Cardiac muscle cell (in vitro differentiated cells and primary cell): ENCODE results near the gene NMUR2. TPM values are rescaled to one million over a fixed set of nuclear protein-coding genes. Genes with fewer than 3 reads are reported as not detected.

ENCODE experiments used
- DNase-seq, 2 donors: peaks; one replicate each; pipeline versions ENCODE4 v3.0.0 to v3.0.0-alpha.2; 2010 to 2017; ENCODE audit warnings: low read depth in 1 of 2, low spot score in 1 of 2
- H3K27ac ChIP-seq: fragments of 200-600 bp; sonication (generic); 2 replicates; pipeline ENCODE4 v1.5.1; 2016
- H3K27me3 ChIP-seq: fragments of 200-600 bp; sonication (generic); 2 replicates; pipeline ENCODE4 v1.6.0; 2016; ENCODE audit warnings: control low read depth
- H3K36me3 ChIP-seq: fragments of 200-600 bp; sonication (generic); 2 replicates; pipeline ENCODE4 v1.5.1; 2016; ENCODE audit warnings: control low read depth
- H3K4me1 ChIP-seq: fragments of 200-600 bp; sonication (generic); 2 replicates; pipeline ENCODE4 v1.8.1; 2017; ENCODE audit warnings: low read depth, mild to moderate bottlenecking, mixed run types
- H3K4me3 ChIP-seq: fragments of 200-600 bp; sonication (generic); 2 replicates; pipeline ENCODE4 v1.5.1; 2016; ENCODE audit warnings: mild to moderate bottlenecking
- H3K9me3 ChIP-seq: fragments of 200-600 bp; sonication (generic); 2 replicates; pipeline ENCODE4 v1.5.1; 2017; ENCODE audit warnings: low read depth, mild to moderate bottlenecking, control low read depth
- polyA plus RNA-seq: library from polyadenylated mRNA; unstranded; fragments of >200 nt; fragmentation: Nextera tagmentation; extraction: Ambion mirVana; gene quantifications from 2 replicates; pipeline ENCODE4 v1.2.1, GENCODE V29; 2016
- total RNA-seq: library from RNA; depleted of rRNA; stranded (reverse); fragments of >200 nt; gene quantifications from 2 replicates; pipeline ENCODE4 v1.2.3, GENCODE V29; 2016
- TF ChIP-seq, protein P1 (sequence below): IDR thresholded peaks from 2 replicates; pipeline ENCODE4 v1.5.1; 2012; ENCODE audit warnings: low read depth, mild to moderate bottlenecking, low read length

The NMUR2 gene
- total and polyA plus RNA-seq, 2 experiments from 2014 or later: not detected

DNA sequence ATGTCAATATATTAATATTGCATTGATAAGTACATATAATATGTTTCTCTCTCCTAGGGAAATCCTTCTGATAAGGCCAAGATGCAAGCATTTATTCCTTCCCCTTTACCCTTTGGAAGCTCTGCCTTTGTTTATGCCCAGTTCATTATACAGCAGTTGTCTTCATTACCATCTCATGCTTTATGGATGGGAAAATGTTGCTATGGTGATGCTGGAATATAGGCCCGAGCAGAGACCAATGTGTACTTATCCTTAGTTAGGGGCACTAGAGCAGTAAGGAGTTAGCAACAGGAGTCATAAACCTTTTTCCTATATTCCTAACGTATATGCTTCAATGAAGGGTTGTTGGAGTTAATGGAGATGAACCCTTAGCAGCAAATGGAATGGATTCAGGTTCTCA lies 19.4 kb upstream of the NMUR2 start:
- Histone ChIP-seq H3K27ac (no peak overlapping the region), H3K36me3 (no peaks in the 10 kb centered on the region), H3K4me3 (no peak overlapping the region), H3K27me3 (no peaks in the 10 kb centered on the region), H3K4me1 (peaks cover 18% of the 10 kb centered on the region), H3K9me3 (no peaks in the 10 kb centered on the region)
- no peak for DNase-seq
- TF ChIP-seq, protein P1, sequence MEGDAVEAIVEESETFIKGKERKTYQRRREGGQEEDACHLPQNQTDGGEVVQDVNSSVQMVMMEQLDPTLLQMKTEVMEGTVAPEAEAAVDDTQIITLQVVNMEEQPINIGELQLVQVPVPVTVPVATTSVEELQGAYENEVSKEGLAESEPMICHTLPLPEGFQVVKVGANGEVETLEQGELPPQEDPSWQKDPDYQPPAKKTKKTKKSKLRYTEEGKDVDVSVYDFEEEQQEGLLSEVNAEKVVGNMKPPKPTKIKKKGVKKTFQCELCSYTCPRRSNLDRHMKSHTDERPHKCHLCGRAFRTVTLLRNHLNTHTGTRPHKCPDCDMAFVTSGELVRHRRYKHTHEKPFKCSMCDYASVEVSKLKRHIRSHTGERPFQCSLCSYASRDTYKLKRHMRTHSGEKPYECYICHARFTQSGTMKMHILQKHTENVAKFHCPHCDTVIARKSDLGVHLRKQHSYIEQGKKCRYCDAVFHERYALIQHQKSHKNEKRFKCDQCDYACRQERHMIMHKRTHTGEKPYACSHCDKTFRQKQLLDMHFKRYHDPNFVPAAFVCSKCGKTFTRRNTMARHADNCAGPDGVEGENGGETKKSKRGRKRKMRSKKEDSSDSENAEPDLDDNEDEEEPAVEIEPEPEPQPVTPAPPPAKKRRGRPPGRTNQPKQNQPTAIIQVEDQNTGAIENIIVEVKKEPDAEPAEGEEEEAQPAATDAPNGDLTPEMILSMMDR: no peak

DNA sequence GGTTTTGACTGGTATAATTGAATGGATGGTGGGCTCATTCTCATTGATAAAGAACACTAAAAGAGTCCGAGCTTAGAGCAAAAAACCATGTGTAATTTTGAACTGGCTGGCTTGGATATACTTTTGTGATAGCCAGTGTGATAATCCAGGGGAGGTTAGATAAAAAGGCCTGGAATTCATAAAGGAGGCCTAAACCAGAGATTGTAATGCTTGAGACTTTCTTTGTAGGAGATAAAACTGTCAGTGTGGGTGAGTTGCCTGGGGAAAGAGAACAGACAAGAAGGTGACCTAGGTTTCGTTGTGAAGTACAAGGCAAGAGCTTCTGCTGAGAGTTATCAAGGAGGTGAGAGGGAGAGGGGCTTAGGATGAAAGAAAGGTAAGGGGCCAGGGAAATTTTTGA lies 17.0 kb upstream of the NMUR2 start:
- TF ChIP-seq, protein P1: no peak
- H3K27me3 ChIP-seq: no peaks in the 10 kb centered on the region
- H3K4me1 ChIP-seq: peaks cover 18% of the 10 kb centered on the region
- no peaks in the 10 kb centered on the region for H3K9me3 ChIP-seq
- no peak overlapping the region for H3K4me3 ChIP-seq
- peak overlapping the region; percentile 53 for H3K27ac ChIP-seq
- no peaks in the 10 kb centered on the region for H3K36me3 ChIP-seq
- peak in 1 of 2 donors; percentile 46 for DNase-seq

DNA sequence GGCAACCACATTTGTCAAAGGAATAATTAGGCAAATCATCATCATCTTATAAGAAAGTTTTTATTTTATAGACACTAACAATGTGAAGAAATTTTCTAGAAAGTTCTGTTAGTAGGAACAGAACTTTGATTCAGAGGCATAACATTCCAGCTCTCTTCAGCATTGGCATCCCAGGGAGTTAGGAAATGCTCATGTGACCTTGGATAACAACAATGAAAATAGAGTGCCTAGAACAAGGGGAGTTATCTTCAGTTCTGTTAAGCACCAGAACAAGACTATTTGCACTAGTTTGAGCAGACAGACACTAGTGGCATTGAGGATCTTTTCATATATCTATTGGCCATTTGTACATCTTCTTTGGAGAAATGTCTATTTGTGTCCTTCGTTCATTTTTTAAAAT lies 7.0 kb upstream of the NMUR2 start:
- no peaks in the 10 kb centered on the region for H3K4me1 ChIP-seq
- no peaks in the 10 kb centered on the region for H3K27me3 ChIP-seq
- no peaks in the 10 kb centered on the region for H3K9me3 ChIP-seq
- DNase-seq: no peak
- no peak overlapping the region for H3K27ac ChIP-seq
- no peak overlapping the region for H3K4me3 ChIP-seq
- TF ChIP-seq, protein P1: no peak
- no peaks in the 10 kb centered on the region for H3K36me3 ChIP-seq

DNA sequence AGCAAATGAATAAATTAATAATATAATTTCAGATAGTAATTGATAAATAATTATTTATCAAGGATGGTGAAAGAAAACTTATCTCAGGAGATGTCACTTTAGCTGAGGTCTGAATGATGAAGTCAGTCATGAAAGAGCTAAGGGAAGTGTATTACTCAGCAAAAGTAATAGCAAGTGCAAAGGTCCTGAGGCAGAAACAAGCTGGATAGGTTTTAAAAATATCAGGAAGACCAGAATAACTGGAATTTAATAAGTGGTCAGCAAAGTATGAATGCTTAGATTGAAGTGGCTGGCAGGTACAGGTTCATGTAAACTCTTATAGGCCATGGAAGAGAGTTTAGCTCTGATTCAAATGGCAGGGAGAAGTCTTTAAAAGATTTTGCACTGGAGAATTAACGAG lies 1.0 kb upstream of the NMUR2 start:
- no peak for DNase-seq
- H3K36me3 ChIP-seq: no peaks in the 10 kb centered on the region
- H3K9me3 ChIP-seq: no peaks in the 10 kb centered on the region
- TF ChIP-seq, protein P1: no peak
- H3K4me3 ChIP-seq: no peak overlapping the region
- H3K4me1 ChIP-seq: no peaks in the 10 kb centered on the region
- no peak overlapping the region for H3K27ac ChIP-seq
- H3K27me3 ChIP-seq: peaks cover 7% of the 10 kb centered on the region

DNA sequence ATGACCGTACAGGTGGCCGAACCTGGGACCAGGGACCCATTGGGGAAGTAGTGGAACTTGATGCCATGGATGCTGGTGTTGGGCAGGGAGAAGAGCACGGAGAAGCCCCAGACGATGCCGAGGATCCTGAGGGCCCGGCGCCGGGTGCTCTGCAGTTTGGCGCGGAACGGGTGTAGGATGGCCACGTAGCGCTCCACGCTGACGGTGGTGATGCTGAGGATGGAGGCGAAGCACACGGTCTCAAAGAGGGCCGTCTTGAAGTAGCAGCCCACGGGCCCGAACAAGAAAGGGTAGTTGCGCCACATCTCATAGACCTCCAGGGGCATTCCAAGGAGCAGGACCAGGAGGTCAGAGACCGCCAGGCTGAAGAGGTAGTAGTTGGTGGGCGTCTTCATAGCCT lies 585 bp downstream of the NMUR2 start:
- Histone ChIP-seq H3K36me3 (no peaks in the 10 kb centered on the region), H3K4me1 (no peaks in the 10 kb centered on the region), H3K27me3 (peaks cover 8% of the 10 kb centered on the region), H3K27ac (no peak overlapping the region), H3K9me3 (no peaks in the 10 kb centered on the region), H3K4me3 (no peak overlapping the region)
- TF ChIP-seq, protein P1: no peak
- no peak for DNase-seq

DNA sequence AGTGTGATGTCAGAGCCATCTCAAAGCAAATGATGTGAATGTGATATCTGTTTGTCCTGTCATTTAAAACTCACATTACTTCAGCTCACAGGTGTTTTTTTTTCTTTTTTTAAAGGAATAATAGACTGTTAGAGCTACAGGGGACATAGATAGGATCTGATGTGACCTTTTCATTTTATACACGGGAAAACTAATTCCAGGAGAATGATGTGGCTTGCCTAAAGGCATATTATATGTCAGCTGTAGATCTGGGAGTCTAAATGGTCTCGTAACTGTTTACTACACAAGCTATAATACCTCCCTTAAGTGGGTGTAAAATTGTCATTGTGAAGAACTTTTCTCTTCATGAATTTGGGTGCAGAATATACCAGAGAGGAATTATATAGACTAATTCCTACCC lies 2.0 kb downstream of the NMUR2 start:
- TF ChIP-seq, protein P1: no peak
- H3K4me3 ChIP-seq: no peak overlapping the region
- no peaks in the 10 kb centered on the region for H3K9me3 ChIP-seq
- H3K4me1 ChIP-seq: no peaks in the 10 kb centered on the region
- peaks cover 8% of the 10 kb centered on the region for H3K27me3 ChIP-seq
- no peaks in the 10 kb centered on the region for H3K36me3 ChIP-seq
- DNase-seq: no peak
- no peak overlapping the region for H3K27ac ChIP-seq
